Stimulated activated CD4-positive, alpha-beta T cell treated with anti-CD3 and anti-CD28 coated beads, Interleukin-4, amount 100 ng/mL, for 24 hours (primary cell): ENCODE measurements around the gene LRRC49.
"Not testable (repeated sequence)": the region's sequence is repeated elsewhere in the genome, so short reads cannot be mapped to it uniquely, and the experiment has no call there.

Experiments
- DNase-seq: peaks from one replicate; pipeline ENCODE4 v3.0.0-alpha.2; 2020

The LRRC49 gene

GRCh38 chr15:70869346-70869745 is 23.3 kb upstream of the LRRC49 start:
- DNase-seq = no peak

DNA sequence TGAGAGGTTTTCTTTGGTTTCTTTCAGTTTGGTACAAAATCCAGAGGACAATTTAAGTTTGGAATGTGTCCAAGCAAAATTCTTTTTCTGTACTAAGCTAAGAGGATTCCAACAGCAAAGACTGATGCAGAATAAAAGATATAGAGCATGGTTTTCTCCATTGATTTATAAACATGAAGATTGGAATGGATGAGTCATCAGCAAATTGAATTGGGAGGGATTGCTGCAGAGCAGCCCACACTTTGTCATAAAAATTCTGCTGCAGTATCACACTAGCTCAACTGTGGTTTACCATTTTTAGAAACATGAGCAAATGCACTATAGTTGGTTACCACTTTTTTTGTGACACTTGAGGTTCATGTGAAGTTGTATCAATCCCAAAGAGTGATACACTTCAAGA is 22.6 kb upstream of the LRRC49 start:
- DNase-seq = no peak

GRCh38 chr15:70871490-70871889 is 21.1 kb upstream of the LRRC49 start:
- DNase-seq = not testable (repeated sequence)

DNA sequence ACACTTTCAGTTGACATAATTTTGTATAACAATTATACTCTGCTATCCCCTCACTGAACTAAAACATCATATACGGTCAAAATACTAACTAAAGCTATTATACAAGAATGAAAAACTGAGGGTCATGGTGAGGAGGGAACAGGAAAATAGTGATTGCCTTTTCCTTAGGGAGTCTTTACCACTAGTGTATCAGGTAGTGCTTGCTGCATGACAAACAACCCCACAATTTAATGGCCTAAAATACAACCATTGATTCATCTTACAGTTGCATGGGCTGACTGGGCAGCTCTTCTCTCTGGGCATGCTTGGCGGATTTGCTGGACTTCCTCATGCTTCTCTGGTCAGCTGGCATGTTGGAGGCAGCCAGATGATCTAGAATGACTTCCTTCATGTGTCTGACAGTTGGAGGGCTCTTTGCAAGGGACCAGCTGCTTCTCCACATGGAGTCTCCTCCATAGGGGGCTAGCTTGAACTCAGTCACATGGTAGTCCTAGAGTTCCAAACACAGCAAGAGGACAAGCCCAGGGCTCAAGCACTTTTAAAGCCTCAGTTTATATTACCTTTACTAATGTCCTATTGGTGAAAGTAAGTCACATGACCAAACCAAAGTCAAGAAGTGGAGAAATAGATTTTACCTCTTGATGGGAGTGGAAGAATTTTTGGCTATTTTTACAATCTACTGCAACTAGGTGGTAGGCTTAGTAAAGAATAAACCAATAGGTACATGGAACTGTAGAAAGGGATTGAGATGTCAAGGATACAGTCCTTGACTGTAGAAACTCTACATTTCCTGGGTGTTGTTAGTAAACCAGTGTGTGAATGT is 19.2 kb upstream of the LRRC49 start:
- DNase-seq = no peak

DNA sequence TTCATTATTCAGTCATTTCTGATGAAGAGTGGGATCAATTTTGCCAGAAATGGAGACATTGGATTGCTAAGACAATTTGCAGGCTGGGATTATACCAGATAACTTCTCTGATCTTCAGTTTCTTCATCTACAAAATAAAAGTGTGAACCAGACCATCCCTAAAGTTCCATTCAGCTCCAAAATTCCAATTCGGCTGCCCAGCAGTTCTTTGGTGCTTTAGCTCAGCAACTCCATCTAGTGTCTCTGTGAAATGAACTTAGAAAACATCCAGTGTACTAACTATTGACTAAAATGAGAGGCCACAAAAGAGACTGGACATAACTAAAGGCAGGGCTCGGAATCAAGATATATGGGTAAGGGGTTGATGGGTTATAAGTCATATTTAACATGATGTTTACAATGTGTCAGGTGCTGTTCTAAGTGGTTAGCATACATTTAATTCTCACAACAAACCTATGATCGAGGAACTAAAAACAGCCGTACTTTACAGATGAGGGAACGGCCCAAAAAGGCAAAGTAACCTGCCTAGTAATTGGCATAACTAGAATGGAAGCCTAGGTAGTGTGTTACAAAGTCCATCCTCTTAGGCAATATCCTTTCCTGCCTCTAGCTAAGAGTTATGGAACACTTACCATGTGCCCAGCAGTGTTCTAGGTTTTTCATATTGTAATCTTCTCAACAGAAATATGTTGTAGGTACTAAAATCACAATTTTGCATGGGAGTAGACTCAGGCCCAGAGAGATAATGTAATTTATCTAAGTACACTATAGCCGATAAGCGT is 17.4 kb upstream of the LRRC49 start:
- no peak for DNase-seq

GRCh38 chr15:70876011-70876410 is 16.6 kb upstream of the LRRC49 start:
- DNase-seq = no peak

DNA sequence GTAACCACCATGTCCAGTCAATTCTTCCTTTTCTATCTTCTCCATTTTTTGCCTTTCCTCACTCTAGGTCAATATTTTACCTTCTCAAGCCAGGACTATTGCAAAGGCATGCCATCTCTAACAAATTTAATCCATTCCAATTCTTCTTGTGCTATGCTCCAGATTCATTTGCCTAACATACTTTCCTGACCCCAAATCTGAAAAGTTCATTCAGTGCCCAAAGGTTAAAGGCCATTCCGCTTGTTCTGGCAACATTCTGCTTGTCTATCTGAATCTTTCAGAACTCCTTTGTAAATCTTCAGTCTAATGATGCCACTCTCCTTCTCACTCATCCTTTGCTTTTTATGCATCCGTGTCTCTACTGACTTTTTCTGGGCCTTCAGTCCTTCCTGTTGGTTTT is 15.9 kb upstream of the LRRC49 start:
- no peak for DNase-seq

- DNase-seq = no peak
These were observed 13.2 kb upstream of the LRRC49 start for GRCh38 chr15:70879401-70879800.

- DNase-seq = no peak
These were observed 11.8 kb upstream of the LRRC49 start for GRCh38 chr15:70880781-70881180.

DNA sequence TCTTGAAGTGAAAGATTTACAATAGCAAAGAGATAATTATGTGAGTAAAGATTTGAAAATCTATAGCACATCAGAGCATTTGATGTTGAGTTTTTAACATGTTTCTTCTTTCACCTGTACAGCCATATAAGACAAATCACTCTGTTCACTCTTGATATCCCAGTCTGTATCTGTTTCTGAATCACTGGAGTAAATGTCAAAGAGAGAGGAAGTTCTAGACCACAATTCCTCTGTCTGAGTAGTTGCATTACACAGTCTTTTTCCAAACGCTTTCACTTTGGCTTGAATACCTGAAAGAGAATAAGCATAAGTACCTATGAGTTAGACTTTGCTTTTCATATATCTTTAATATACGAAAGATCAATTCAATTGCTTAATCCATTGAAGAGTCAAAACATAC is 10.3 kb upstream of the LRRC49 start:
- no peak for DNase-seq

DNA sequence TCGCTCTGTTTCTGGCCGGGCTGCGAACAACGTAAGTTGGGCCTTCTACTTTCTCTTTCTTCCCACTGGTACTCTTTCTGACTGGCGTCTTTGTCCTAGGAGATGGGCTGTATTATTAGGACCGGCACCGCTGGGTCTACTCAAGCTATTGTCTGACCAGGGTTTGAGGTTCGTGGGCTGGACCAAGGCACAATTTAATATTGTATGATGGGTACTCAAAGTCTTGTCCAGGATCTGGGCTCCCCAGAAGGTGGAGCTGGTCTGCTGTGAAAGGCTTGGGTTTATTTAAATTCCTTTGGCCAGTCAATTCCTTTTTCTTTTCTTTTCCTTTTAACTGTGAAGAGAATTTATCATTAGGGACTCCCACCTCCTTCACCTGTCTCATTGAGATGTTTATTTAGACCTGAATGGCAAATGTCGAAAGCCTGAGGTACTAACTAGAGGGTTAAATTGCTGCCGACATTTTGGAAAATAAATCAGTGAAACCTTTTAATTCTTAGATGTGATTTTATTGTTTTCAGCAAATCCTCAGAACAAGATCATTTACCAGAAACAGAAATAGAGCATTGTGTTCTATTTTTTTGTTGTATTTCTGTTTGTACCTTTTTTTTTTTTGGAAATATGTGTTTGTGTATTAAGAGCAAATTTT is 410 bp downstream of the LRRC49 start:
- no peak for DNase-seq

- no peak for DNase-seq
These were observed 9.5 kb downstream of the LRRC49 start for GRCh38 chr15:70902107-70902506.

DNA sequence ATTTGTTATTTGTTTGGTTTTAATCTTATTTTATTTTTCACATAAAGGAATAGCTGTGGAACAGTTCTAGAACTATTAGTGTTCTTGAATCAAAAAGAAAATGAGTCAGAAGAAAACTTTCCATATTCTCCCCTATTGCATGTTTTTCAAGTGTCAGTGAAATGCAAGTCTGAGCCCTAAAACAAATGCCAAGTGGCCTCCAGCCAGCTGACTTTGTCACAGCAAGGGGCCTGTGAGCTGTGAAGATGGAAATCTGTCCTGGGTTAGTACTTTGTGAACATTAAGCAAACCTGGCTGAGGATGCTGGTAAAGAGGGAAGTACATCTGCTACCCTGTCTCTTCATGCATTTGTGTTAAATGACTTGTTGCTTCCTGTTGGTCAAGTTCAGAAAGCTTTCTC is 14.2 kb downstream of the LRRC49 start:
- no peak for DNase-seq

- no peak for DNase-seq
These were observed 15.3 kb downstream of the LRRC49 start for GRCh38 chr15:70907784-70908471.

DNA sequence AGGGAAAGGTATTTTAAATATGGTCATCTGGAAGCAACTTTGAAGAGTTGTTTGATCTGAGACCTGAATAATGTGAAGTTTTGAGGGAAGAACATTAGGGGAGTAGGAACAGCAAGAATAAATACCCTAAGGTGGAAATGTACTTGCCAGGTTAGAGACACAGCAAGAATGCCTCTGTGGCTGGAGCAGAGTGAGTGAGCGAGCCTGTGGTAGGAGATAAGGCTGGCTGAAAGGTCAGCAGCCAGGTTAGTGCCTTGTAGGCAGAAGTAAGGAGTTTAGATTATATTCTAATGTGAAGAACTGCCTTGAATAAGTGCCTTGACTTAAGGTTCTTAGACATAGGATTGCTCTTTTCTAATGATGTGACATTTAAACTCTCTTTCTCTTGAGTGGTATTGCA is 18.3 kb downstream of the LRRC49 start:
- DNase-seq = no peak

- no peak for DNase-seq
These were observed 19.6 kb downstream of the LRRC49 start for GRCh38 chr15:70912187-70912586.

- no peak for DNase-seq
These were observed 23.9 kb downstream of the LRRC49 start for GRCh38 chr15:70916531-70916930.

GRCh38 chr15:70917955-70918354 is 25.3 kb downstream of the LRRC49 start:
- DNase-seq = no peak

- DNase-seq = no peak
These were observed 28.5 kb downstream of the LRRC49 start for GRCh38 chr15:70920981-70921696.

DNA sequence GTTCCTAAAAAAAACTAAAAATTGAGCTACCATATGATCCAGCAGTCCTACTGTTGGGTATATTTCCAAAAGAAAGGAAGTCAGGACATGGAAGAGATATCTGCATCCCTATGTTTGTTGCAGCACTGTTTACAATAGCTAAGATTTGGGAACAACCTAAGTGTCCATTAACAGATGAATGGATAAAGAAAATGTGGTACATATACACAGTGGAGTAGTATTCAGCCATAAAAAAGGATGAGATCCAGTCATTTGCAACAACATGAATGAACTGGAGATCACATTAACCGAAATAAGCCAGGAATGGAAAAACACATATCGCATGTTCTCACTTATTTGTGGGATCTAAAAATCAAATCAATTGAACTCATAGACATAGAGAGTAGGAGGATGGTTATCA is 29.5 kb downstream of the LRRC49 start:
- no peak for DNase-seq

- DNase-seq = no peak
These were observed 30.9 kb downstream of the LRRC49 start for GRCh38 chr15:70923311-70924080.

DNA sequence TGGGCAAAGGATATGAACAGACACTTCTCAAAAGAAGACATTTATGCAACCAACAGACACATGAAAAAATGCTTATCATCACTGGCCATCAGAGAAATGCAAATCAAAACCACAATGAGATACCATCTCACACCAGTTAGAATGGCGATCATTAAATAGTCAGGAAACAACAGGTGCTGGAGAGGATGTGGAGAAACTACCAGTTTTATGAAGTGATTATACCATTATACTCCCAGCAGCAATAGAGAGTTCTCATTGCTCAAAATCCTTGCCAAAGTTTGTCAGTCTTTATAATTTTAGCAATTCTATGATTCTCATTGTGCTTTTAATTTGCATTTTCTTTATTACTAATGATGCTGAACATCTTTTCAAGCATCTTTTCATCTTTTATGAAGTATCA is 34.3 kb downstream of the LRRC49 start:
- not testable (repeated sequence) for DNase-seq
